GM18507 (cell line): ENCODE data around the gene ABCA3.
A peak's percentile ranks its signal among the peaks of the same experiment; 100 is the strongest.

Source experiments
- DNase-seq: peaks from one replicate; pipeline ENCODE4 v3.0.0; 2011; ENCODE audit warnings: low read depth; ENCODE audit not compliant: insufficient read length; ENCODE audit errors: extremely low spot score
- FAIRE-seq: peaks from 2 replicates; lab custom pipeline; 2011; peaks lifted over from hg19 to GRCh38; lab: Jason Lieb, UNC

Gene ABCA3

GRCh38 chr16:2324296-2324859 lies 16.1 kb downstream of the ABCA3 start:
- no peak for FAIRE-seq
- DNase-seq, result no peak

GRCh38 chr16:2323701-2324100 lies 16.8 kb downstream of the ABCA3 start:
- DNase-seq, result no peak
- FAIRE-seq, result no peak

GRCh38 chr16:2319606-2320005 lies 20.9 kb downstream of the ABCA3 start:
- FAIRE-seq (no peak), DNase-seq (no peak)

GRCh38 chr16:2317231-2318020 lies 23.1 kb downstream of the ABCA3 start:
- DNase-seq, result no peak
- no peak for FAIRE-seq

- DNase-seq (no peak), FAIRE-seq (no peak)
These were observed 32.2 kb downstream of the ABCA3 start for GRCh38 chr16:2308089-2308962.

GRCh38 chr16:2299915-2300192 lies 40.7 kb downstream of the ABCA3 start:
- FAIRE-seq, result no peak

GRCh38 chr16:2299121-2299914 lies 41.2 kb downstream of the ABCA3 start:
- DNase-seq, result no peak
- FAIRE-seq, result no peak

More at GRCh38 chr16:2299915-2300192, 40.7 kb downstream of the ABCA3 start:
- no peak for DNase-seq

- DNase-seq, result no peak
- FAIRE-seq, result no peak
These were observed 41.9 kb downstream of the ABCA3 start for GRCh38 chr16:2298621-2299020.

GRCh38 chr16:2297506-2297860 lies 43.0 kb downstream of the ABCA3 start:
- DNase-seq, result no peak
- FAIRE-seq, result no peak

GRCh38 chr16:2296661-2297505 lies 43.6 kb downstream of the ABCA3 start:
- DNase-seq (no peak), FAIRE-seq (peak; percentile 52)

GRCh38 chr16:2295056-2295798 lies 45.3 kb downstream of the ABCA3 start:
- peak; percentile 22 for DNase-seq
- FAIRE-seq, result peak; percentile 77

GRCh38 chr16:2292221-2292620 lies 48.3 kb downstream of the ABCA3 start:
- no peak for FAIRE-seq

GRCh38 chr16:2289282-2289681 lies 51.2 kb downstream of the ABCA3 start:
- no peak for DNase-seq
- FAIRE-seq, result no peak

More at GRCh38 chr16:2292221-2292620, 48.3 kb downstream of the ABCA3 start:
- no peak for DNase-seq

GRCh38 chr16:2288726-2289125 lies 51.8 kb downstream of the ABCA3 start:
- FAIRE-seq (no peak), DNase-seq (no peak)

GRCh38 chr16:2287916-2288547 lies 52.5 kb downstream of the ABCA3 start:
- DNase-seq (no peak), FAIRE-seq (no peak)

- FAIRE-seq (no peak), DNase-seq (no peak)
These were observed 54.0 kb downstream of the ABCA3 start for GRCh38 chr16:2286550-2286949.

- DNase-seq, result no peak
- FAIRE-seq, result no peak
These were observed 54.8 kb downstream of the ABCA3 start for GRCh38 chr16:2285731-2286191.
